OCI-LY7 (cell line): ENCODE measurements around the gene DLGAP4. TPM values are rescaled to one million over a fixed set of nuclear protein-coding genes. Genes with fewer than 3 reads are reported as not detected.
"Not testable (repeated sequence)": the region's sequence is repeated elsewhere in the genome, so short reads cannot be mapped to it uniquely, and the experiment has no call there.

Experiments
- BruUV-seq: library from RNA; stranded (reverse); fragments of 400-500 nt; replicated peaks from 2 replicates; lab custom pipeline; 2021; lab: Mats Ljungman, UMichigan
- CTCF ChIA-PET: fragments of 300-600 bp; sonication (Branson Sonifier 250); formaldehyde crosslinking; loops from one replicate; lab custom pipeline; 2022; ENCODE audit warnings: antibody characterized with exemption; ENCODE audit not compliant: unreplicated experiment; lab: Charles Lee
- POLR2A ChIA-PET: fragments of 300-600 bp; sonication (Branson Sonifier 250); formaldehyde crosslinking; loops from one replicate; lab custom pipeline; 2022; ENCODE audit warnings: antibody characterized with exemption; lab: Charles Lee
- DNase-seq: peaks from one replicate; pipeline ENCODE4 v3.0.0-alpha.2; 2015; ENCODE audit warnings: low spot score
- H2AFZ ChIP-seq: fragments of 200-600 bp; sonication (generic), shearing (Covaris generic); 2 replicates; pipeline ENCODE4 v1.6.1; 2014; ENCODE audit warnings: mild to moderate bottlenecking, antibody characterized with exemption, low read length, moderate library complexity
- H3K27ac ChIP-seq: fragments of 200-600 bp; sonication (generic); 2 replicates; pipeline ENCODE4 v1.5.1; 2014; ENCODE audit warnings: mixed run types, low read depth, mild to moderate bottlenecking, moderate library complexity, low read length, inconsistent platforms; ENCODE audit not compliant: poor library complexity, severe bottlenecking
- H3K36me3 ChIP-seq: fragments of 200-600 bp; sonication (generic); 2 replicates; pipeline ENCODE4 v1.6.1; 2014; ENCODE audit warnings: mild to moderate bottlenecking, antibody characterized with exemption, low read length, moderate library complexity, mixed read lengths; ENCODE audit not compliant: insufficient read depth
- H3K4me1 ChIP-seq: fragments of 200-600 bp; sonication (generic); 2 replicates; pipeline ENCODE4 v1.5.1; 2014; ENCODE audit warnings: mild to moderate bottlenecking, low read length; ENCODE audit not compliant: insufficient read depth, poor library complexity, severe bottlenecking
- H3K4me2 ChIP-seq: fragments of 200-600 bp; sonication (generic); 2 replicates; pipeline ENCODE4 v1.6.1; 2014; ENCODE audit warnings: mild to moderate bottlenecking, low read length
- H3K4me3 ChIP-seq: fragments of 200-600 bp; sonication (generic); 2 replicates; pipeline ENCODE4 v1.5.1; 2014; ENCODE audit warnings: mild to moderate bottlenecking, low read depth, low read length; ENCODE audit not compliant: poor library complexity, severe bottlenecking
- H3K79me2 ChIP-seq: fragments of 200-600 bp; sonication (generic); 2 replicates; pipeline ENCODE4 v1.6.1; 2016; ENCODE audit warnings: low read depth, mild to moderate bottlenecking, low read length, moderate library complexity, mixed read lengths; ENCODE audit not compliant: insufficient read depth
- H3K9me2 ChIP-seq: fragments of 200-600 bp; sonication (generic); 2 replicates; pipeline ENCODE4 v1.6.1; 2016; ENCODE audit warnings: mild to moderate bottlenecking, low read length, mixed read lengths; ENCODE audit not compliant: insufficient read depth
- H3K9me3 ChIP-seq: fragments of 200-600 bp; sonication (generic); 2 replicates; pipeline ENCODE4 v1.6.1; 2014; ENCODE audit warnings: mild to moderate bottlenecking, mixed run types, low read length, mixed read lengths
- H4K20me1 ChIP-seq: fragments of 200-600 bp; sonication (generic); 2 replicates; pipeline ENCODE4 v1.6.1; 2014; ENCODE audit warnings: mild to moderate bottlenecking, antibody characterized with exemption, low read length, moderate library complexity, mixed read lengths; ENCODE audit not compliant: insufficient read depth
- EZH2phosphoT487 ChIP-seq: fragments of 200-600 bp; sonication (generic); IDR thresholded peaks from 2 replicates; pipeline ENCODE4 v1.6.1; 2018; ENCODE audit warnings: low read depth, borderline replicate concordance, mild to moderate bottlenecking, mixed run types, antibody characterized with exemption, low read length, moderate library complexity, mixed read lengths
- intact Hi-C: fragments of 100-400 bp; cut with micrococcal nuclease; formaldehyde crosslinking; loops from one replicate; pipeline ENCODE4 v1.10.0; 2022; ENCODE audit not compliant: unreplicated experiment
- total RNA-seq, 2 experiments: library from RNA; depleted of rRNA in 1 of 2; stranded (reverse); fragments of >200 nt in 1 of 2; shearing (Covaris generic) in 1 of 2; gene quantifications; 2 replicates each; pipeline ENCODE4 v1.2.3, GENCODE V29; 2014 to 2022
- TF ChIP-seq, protein P1 (sequence below): fragments of 200-600 bp; sonication (generic); conservative IDR thresholded peaks from 2 replicates; pipeline ENCODE4 v1.5.1; 2014; ENCODE audit warnings: mild to moderate bottlenecking, antibody characterized with exemption, low read length, moderate library complexity, mixed read lengths

Gene DLGAP4
- total RNA-seq, 2 experiments from 2014 or later: 7.7 to 41.6 TPM

DNA sequence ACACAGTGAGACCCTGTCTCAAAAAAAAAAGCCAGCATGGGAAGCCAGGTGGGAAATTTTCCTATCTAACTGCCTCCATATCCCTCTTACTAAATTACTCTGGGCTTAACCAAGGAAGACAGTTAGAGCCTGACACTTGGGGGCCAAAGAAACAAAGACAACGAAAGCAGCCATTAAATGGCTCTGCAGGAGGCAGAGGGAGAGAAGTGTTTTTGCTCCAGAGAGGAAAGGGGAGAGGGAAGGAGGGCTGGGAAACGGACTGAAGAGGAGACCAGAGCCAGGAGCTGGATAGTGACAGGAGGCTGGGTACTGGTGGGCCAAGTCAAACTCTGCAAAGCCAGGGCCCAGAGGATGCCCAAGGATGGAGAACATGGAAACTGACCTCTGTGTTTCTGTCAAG, 256.6 kb downstream of the DLGAP4 start:
- no peaks in the 10 kb centered on the region for H4K20me1 ChIP-seq
- no peak overlapping the region for H3K4me2 ChIP-seq
- DNase-seq: no peak
- no peak overlapping the region for H3K4me3 ChIP-seq
- ChIA-PET CTCF (no interaction called here), POLR2A (no interaction called here)
- H3K79me2 ChIP-seq: no peaks in the 10 kb centered on the region
- no peak for TF ChIP-seq EZH2phosphoT487
- TF ChIP-seq, protein P1, sequence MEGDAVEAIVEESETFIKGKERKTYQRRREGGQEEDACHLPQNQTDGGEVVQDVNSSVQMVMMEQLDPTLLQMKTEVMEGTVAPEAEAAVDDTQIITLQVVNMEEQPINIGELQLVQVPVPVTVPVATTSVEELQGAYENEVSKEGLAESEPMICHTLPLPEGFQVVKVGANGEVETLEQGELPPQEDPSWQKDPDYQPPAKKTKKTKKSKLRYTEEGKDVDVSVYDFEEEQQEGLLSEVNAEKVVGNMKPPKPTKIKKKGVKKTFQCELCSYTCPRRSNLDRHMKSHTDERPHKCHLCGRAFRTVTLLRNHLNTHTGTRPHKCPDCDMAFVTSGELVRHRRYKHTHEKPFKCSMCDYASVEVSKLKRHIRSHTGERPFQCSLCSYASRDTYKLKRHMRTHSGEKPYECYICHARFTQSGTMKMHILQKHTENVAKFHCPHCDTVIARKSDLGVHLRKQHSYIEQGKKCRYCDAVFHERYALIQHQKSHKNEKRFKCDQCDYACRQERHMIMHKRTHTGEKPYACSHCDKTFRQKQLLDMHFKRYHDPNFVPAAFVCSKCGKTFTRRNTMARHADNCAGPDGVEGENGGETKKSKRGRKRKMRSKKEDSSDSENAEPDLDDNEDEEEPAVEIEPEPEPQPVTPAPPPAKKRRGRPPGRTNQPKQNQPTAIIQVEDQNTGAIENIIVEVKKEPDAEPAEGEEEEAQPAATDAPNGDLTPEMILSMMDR: no peak
- no peaks in the 10 kb centered on the region for H3K4me1 ChIP-seq
- no peaks in the 10 kb centered on the region for H3K9me2 ChIP-seq
- intact Hi-C loops: no loop called here
- H3K27ac ChIP-seq: no peak overlapping the region
- no TSS peak for BruUV-seq
- peaks cover 7% of the 10 kb centered on the region; the same call in 1 of the 2 replicates for H3K36me3 ChIP-seq
- peaks cover 6% of the 10 kb centered on the region; the same call in 1 of the 2 replicates for H3K9me3 ChIP-seq
- no peak overlapping the region for H2AFZ ChIP-seq

DNA sequence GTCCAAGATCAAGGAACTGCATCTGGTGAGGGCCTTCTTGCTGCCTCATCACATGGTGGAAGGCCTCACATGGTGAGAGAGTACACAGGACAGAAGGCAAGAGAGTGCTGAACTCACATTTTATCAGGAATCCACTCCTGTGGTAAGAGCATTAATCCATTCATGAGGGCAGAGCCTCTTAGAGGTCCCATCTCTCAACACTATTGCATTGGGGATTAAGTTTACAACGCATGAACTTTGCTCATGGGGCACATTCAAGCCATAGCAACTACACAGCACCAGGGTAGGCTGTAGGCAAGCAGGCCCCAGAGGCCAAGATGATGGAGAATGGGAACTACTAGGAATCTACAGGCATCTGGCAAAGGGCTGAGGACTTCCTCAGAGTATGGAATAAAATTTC, 257.2 kb downstream of the DLGAP4 start:
- DNase-seq: no peak
- H3K4me1 ChIP-seq: no peaks in the 10 kb centered on the region
- no peaks in the 10 kb centered on the region for H3K79me2 ChIP-seq
- ChIA-PET POLR2A (no interaction called here), CTCF (no interaction called here)
- H3K36me3 ChIP-seq: peaks cover 7% of the 10 kb centered on the region; the same call in 1 of the 2 replicates
- no peaks in the 10 kb centered on the region for H4K20me1 ChIP-seq
- intact Hi-C loops: no loop called here
- peaks cover 6% of the 10 kb centered on the region; the same call in 1 of the 2 replicates for H3K9me3 ChIP-seq
- H3K4me2 ChIP-seq: no peak overlapping the region
- H3K9me2 ChIP-seq: no peaks in the 10 kb centered on the region
- no peak for TF ChIP-seq EZH2phosphoT487
- TF ChIP-seq, protein P1: no peak
- BruUV-seq: no TSS peak
- no peak overlapping the region for H3K4me3 ChIP-seq
- H3K27ac ChIP-seq: no peak overlapping the region
- H2AFZ ChIP-seq: no peak overlapping the region

DNA sequence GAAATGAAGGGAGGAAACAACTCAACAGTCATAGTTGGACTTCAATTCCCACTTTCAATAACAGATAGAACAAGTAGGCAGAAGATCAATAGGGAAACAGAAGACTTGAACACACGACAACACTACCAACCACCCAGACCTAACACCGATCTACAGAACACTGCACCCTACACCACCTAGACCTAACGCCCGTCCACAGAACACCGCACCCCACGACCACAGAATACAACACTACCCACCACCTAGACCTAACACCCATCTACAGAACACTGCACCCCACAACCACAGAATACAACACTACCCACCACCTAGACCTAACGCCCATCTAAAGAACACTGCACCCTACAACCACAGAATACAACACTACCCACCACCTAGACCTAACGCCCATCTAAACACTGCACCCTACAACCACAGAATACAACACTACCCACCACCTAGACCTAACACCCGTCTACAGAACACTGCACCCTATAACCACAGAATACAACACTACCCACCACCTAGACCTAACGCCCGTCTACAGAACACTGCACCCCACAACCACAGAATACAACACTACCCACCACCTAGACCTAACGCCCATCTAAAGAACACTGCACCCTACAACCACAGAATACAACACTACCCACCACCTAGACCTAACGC, 258.1 kb downstream of the DLGAP4 start:
- H3K4me3 ChIP-seq, H3K9me3 ChIP-seq, H3K27ac ChIP-seq, DNase-seq, H3K36me3 ChIP-seq, H3K79me2 ChIP-seq, H4K20me1 ChIP-seq, H3K9me2 ChIP-seq, BruUV-seq, CTCF ChIA-PET, intact Hi-C loops, H3K4me2 ChIP-seq, H2AFZ ChIP-seq, POLR2A ChIA-PET, H3K4me1 ChIP-seq: not testable (repeated sequence)

DNA sequence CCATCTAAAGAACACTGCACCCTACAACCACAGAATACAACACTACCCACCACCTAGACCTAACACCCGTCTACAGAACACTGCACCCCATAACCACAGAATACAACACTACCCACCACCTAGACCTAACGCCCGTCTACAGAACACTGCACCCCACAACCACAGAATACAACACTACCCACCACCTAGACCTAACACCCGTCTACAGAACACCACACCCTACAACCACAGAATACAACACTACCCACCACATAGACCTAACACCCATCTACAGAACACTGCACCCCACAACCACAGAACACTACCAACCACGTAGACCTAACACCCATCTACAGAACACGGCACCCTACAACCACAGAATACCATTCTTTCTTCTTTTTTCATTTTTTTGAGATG, 258.6 kb downstream of the DLGAP4 start:
- H3K4me2 ChIP-seq, H3K27ac ChIP-seq, BruUV-seq, H4K20me1 ChIP-seq, intact Hi-C loops, H3K4me3 ChIP-seq, POLR2A ChIA-PET, H2AFZ ChIP-seq, H3K36me3 ChIP-seq, H3K79me2 ChIP-seq, H3K9me2 ChIP-seq, H3K4me1 ChIP-seq, CTCF ChIA-PET, H3K9me3 ChIP-seq, DNase-seq: not testable (repeated sequence)
